Naive thymus-derived CD4-positive, alpha-beta T cell (primary cell): ENCODE measurements around the gene CTNNA3. TPM values are rescaled to one million over a fixed set of nuclear protein-coding genes. Genes with fewer than 3 reads are reported as not detected.

ENCODE experiments used
- ATAC-seq: fragments of 150-1000 bp; cut with Tn5 transposase; 2 replicates; pipeline ENCODE4 v1.10.0; 2021; ENCODE audit warnings: mild to moderate bottlenecking, moderate library complexity
- CTCF ChIA-PET: fragments of 350-600 bp; sonication (Branson Sonifier 250); formaldehyde crosslinking; loops from one replicate; lab custom pipeline; 2021; ENCODE audit warnings: antibody characterized with exemption; lab: Charles Lee
- POLR2A ChIA-PET: fragments of 350-600 bp; sonication (Branson Sonifier 250); formaldehyde crosslinking; loops from one replicate; lab custom pipeline; 2021; ENCODE audit warnings: antibody characterized with exemption, inconsistent platforms; lab: Charles Lee
- DNase-seq, 9 donors: peaks; one replicate each; pipeline versions ENCODE4 v3.0.0 to v3.0.0-alpha.2; 2020 to 2022; ENCODE audit warnings: mixed read lengths in 1 of 9
- H3K27ac ChIP-seq: one replicate; pipeline ENCODE4 v1.7.0; 2013; ENCODE audit warnings: mild to moderate bottlenecking, low read depth, low read length, moderate library complexity
- H3K27me3 ChIP-seq, 2 donors: one replicate each; pipeline ENCODE4 v1.7.0; 2013; ENCODE audit warnings: low read length in 2 of 2, mild to moderate bottlenecking in 2 of 2, moderate library complexity in 2 of 2; ENCODE audit not compliant: control insufficient read depth in 2 of 2, insufficient read depth in 2 of 2
- H3K36me3 ChIP-seq, 3 experiments: 1 replicate in 2 of 3; 2 replicates in 1 of 3; pipeline ENCODE4 v1.7.0; 2013; ENCODE audit warnings: low read length in 3 of 3, mild to moderate bottlenecking in 3 of 3, moderate library complexity in 1 of 3; ENCODE audit not compliant: insufficient read depth in 3 of 3, control insufficient read depth in 2 of 3
- H3K4me1 ChIP-seq, 2 donors: one replicate each; pipeline ENCODE4 v1.7.0; 2013; ENCODE audit warnings: low read length in 2 of 2, mild to moderate bottlenecking in 2 of 2, moderate library complexity in 1 of 2; ENCODE audit not compliant: control insufficient read depth in 2 of 2, insufficient read depth in 2 of 2
- H3K4me3 ChIP-seq: 2 replicates; pipeline ENCODE4 v1.7.0; 2013; ENCODE audit warnings: mild to moderate bottlenecking, low read length
- H3K9me3 ChIP-seq, 3 experiments: 1 replicate in 2 of 3; 2 replicates in 1 of 3; pipeline ENCODE4 v1.7.0; 2013; ENCODE audit warnings: low read length in 3 of 3; ENCODE audit not compliant: control insufficient read depth in 2 of 3
- H3K27ac Mint-ChIP-seq, 9 donors: one replicate each; pipeline ENCODE4 v1.8.0; 2020 to 2022; ENCODE audit warnings: mixed read lengths in 9 of 9, mild to moderate bottlenecking in 8 of 9, moderate library complexity in 5 of 9, inconsistent platforms in 2 of 9
- H3K27me3 Mint-ChIP-seq, 5 donors: one replicate each; pipeline ENCODE4 v1.8.0; 2021 to 2022; ENCODE audit warnings: mixed read lengths in 5 of 5, mild to moderate bottlenecking in 1 of 5
- H3K36me3 Mint-ChIP-seq, 5 donors: one replicate each; pipeline ENCODE4 v1.8.0; 2020 to 2022; ENCODE audit warnings: mixed read lengths in 5 of 5, mild to moderate bottlenecking in 3 of 5, inconsistent platforms in 1 of 5
- H3K4me1 Mint-ChIP-seq, 7 donors: one replicate each; pipeline ENCODE4 v1.8.0; 2020 to 2022; ENCODE audit warnings: mixed read lengths in 7 of 7, mild to moderate bottlenecking in 3 of 7, inconsistent platforms in 1 of 7
- H3K4me3 Mint-ChIP-seq, 10 donors: one replicate each; pipeline ENCODE4 v1.8.0; 2020 to 2022; ENCODE audit warnings: mild to moderate bottlenecking in 10 of 10, mixed read lengths in 10 of 10, moderate library complexity in 6 of 10, inconsistent platforms in 2 of 10
- H3K9me3 Mint-ChIP-seq, 11 donors: one replicate each; pipeline ENCODE4 v1.8.0; 2020 to 2022; ENCODE audit warnings: mixed read lengths in 11 of 11, mild to moderate bottlenecking in 4 of 11, inconsistent platforms in 1 of 11, moderate library complexity in 1 of 11
- intact Hi-C, 2 donors: fragments of 100-400 bp; cut with micrococcal nuclease; formaldehyde crosslinking; loops; one replicate each; pipeline ENCODE4 v1.15.1; 2023
- polyA plus RNA-seq, 2 donors: library from polyadenylated mRNA; unstranded; fragments of 300-500 nt; fragmentation: Illumina TruSeq; gene quantifications; one replicate each; pipeline ENCODE4 v1.2.3, GENCODE V29; 2021
- total RNA-seq, 6 experiments: library from RNA in 5 of 6; stranded (reverse) in 5 of 6; gene quantifications; 1 replicate in 5 of 6; 2 replicates in 1 of 6; pipeline ENCODE4 v1.2.3 and lab custom pipeline; 2021 to 2026

CTNNA3 gene
- total and polyA plus RNA-seq, 7 experiments from 2014 or later: 0.43 to 0.84 (median 0.71) TPM; not detected in 2

- Mint-ChIP-seq H3K27me3 (peaks cover 0 to 11% (median 0%) of the 10 kb centered on the region in 5 donors), H3K27ac (no peak overlapping the region), H3K9me3 (peaks cover 0 to 5% (median 0%) of the 10 kb centered on the region in 11 donors), H3K36me3 (no peaks in the 10 kb centered on the region), H3K4me3 (no peak overlapping the region), H3K4me1 (no peaks in the 10 kb centered on the region)
- Histone ChIP-seq H3K36me3 (no peaks in the 10 kb centered on the region), H3K4me1 (no peaks in the 10 kb centered on the region), H3K27ac (no peak overlapping the region), H3K9me3 (no peaks in the 10 kb centered on the region), H3K27me3 (no peaks in the 10 kb centered on the region), H3K4me3 (no peak overlapping the region)
- ChIA-PET POLR2A (no interaction called here), CTCF (no interaction called here)
- ATAC-seq: no peak
- no peak for DNase-seq
- intact Hi-C loops: no loop called here
Measured at GRCh38 chr10:66941491-66941890, 754.5 kb downstream of the CTNNA3 start.

- Histone ChIP-seq H3K4me1 (no peaks in the 10 kb centered on the region), H3K27me3 (no peaks in the 10 kb centered on the region), H3K9me3 (no peaks in the 10 kb centered on the region), H3K4me3 (no peak overlapping the region), H3K36me3 (no peaks in the 10 kb centered on the region), H3K27ac (no peak overlapping the region)
- Mint-ChIP-seq H3K27me3 (peaks cover 0 to 11% (median 0%) of the 10 kb centered on the region in 5 donors), H3K4me1 (no peaks in the 10 kb centered on the region), H3K36me3 (no peaks in the 10 kb centered on the region), H3K27ac (no peak overlapping the region), H3K9me3 (peaks cover 0 to 5% (median 0%) of the 10 kb centered on the region in 11 donors), H3K4me3 (no peak overlapping the region)
- intact Hi-C loops: no loop called here
- POLR2A ChIA-PET: no interaction called here
- no peak for ATAC-seq
- DNase-seq: no peak
- CTCF ChIA-PET: no interaction called here
Measured at GRCh38 chr10:66940965-66941364, 755.0 kb downstream of the CTNNA3 start.

DNA sequence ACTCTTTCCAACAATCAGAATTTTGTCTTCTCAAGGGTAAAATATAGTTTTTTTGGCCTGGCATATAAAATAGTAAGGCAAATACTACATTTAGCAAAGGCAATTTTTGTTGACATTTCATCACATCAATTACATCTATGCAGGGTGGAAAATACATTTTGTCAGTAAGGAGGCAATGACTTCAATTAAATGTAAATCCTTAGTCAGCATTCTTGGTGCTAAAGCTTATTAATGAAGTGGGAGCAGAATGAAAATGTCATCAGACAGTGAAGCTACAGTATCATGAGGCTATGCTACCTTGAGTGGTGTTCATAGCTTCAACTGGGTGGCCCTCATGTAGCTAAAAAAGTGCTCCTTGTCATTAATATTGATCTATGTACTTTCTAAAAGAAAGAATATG, 761.3 kb downstream of the CTNNA3 start:
- no peaks in the 10 kb centered on the region for H3K9me3 ChIP-seq
- DNase-seq (no peak), ATAC-seq (no peak)
- Mint-ChIP-seq H3K4me3 (no peak overlapping the region), H3K27ac (no peak overlapping the region), H3K4me1 (no peaks in the 10 kb centered on the region), H3K27me3 (peaks cover 2 to 21% (median 9%) of the 10 kb centered on the region in 5 donors), H3K36me3 (no peaks in the 10 kb centered on the region), H3K9me3 (peaks cover 0 to 1% (median 0%) of the 10 kb centered on the region in 11 donors)
- ChIA-PET POLR2A (no interaction called here), CTCF (no interaction called here)
- intact Hi-C loops: loop anchor here in 1 of 2 donors (10.0 kb wide), 1 partner anchor 590 kb away; no protein-coding TSS in a partner anchor
- H3K36me3 ChIP-seq: no peaks in the 10 kb centered on the region
- H3K4me1 ChIP-seq: no peaks in the 10 kb centered on the region
- H3K27ac ChIP-seq: no peak overlapping the region
- no peaks in the 10 kb centered on the region for H3K27me3 ChIP-seq
- H3K4me3 ChIP-seq: no peak overlapping the region

- DNase-seq (no peak), ATAC-seq (no peak)
- Mint-ChIP-seq H3K9me3 (peaks cover 0 to 2% (median 0%) of the 10 kb centered on the region in 11 donors), H3K4me1 (peaks cover 0 to 8% (median 0%) of the 10 kb centered on the region in 7 donors), H3K27ac (no peak overlapping the region), H3K36me3 (no peaks in the 10 kb centered on the region), H3K27me3 (peaks cover 22 to 47% (median 35%) of the 10 kb centered on the region in 5 donors), H3K4me3 (no peak overlapping the region)
- Histone ChIP-seq H3K27me3 (no peaks in the 10 kb centered on the region), H3K9me3 (no peaks in the 10 kb centered on the region), H3K4me1 (no peaks in the 10 kb centered on the region), H3K36me3 (no peaks in the 10 kb centered on the region), H3K4me3 (no peak overlapping the region), H3K27ac (no peak overlapping the region)
- CTCF ChIA-PET: no interaction called here
- POLR2A ChIA-PET: no interaction called here
- intact Hi-C loops: loop anchor here in 1 of 2 donors (1.0 to 10.0 kb wide), 3 partner anchors 593 to 849 kb away; no protein-coding TSS in a partner anchor
Measured at GRCh38 chr10:66931949-66932343, 764.0 kb downstream of the CTNNA3 start.

GRCh38 chr10:66931340-66931948, 764.6 kb downstream of the CTNNA3 start:
- Histone ChIP-seq H3K4me3 (no peak overlapping the region), H3K4me1 (no peaks in the 10 kb centered on the region), H3K36me3 (no peaks in the 10 kb centered on the region), H3K27ac (no peak overlapping the region), H3K27me3 (no peaks in the 10 kb centered on the region), H3K9me3 (no peaks in the 10 kb centered on the region)
- H3K27me3 Mint-ChIP-seq: peaks cover 22 to 47% (median 36%) of the 10 kb centered on the region in 5 donors
- H3K36me3 Mint-ChIP-seq: no peaks in the 10 kb centered on the region
- peaks cover 0 to 2% (median 0%) of the 10 kb centered on the region in 11 donors for H3K9me3 Mint-ChIP-seq
- no peak overlapping the region for H3K4me3 Mint-ChIP-seq
- CTCF ChIA-PET: no interaction called here
- intact Hi-C loops: loop anchor here in 1 of 2 donors (1.0 to 10.0 kb wide), 3 partner anchors 593 to 849 kb away; no protein-coding TSS in a partner anchor
- DNase-seq (no peak), ATAC-seq (no peak)
- no peak overlapping the region for H3K27ac Mint-ChIP-seq
- peaks cover 0 to 8% (median 0%) of the 10 kb centered on the region in 7 donors for H3K4me1 Mint-ChIP-seq
- POLR2A ChIA-PET: no interaction called here

- CTCF ChIA-PET: no interaction called here
- Mint-ChIP-seq H3K36me3 (no peaks in the 10 kb centered on the region), H3K4me1 (peaks cover 0 to 8% (median 0%) of the 10 kb centered on the region in 7 donors), H3K4me3 (no peak overlapping the region), H3K27me3 (peaks cover 29 to 52% (median 45%) of the 10 kb centered on the region in 5 donors), H3K27ac (no peak overlapping the region), H3K9me3 (peaks cover 0 to 2% (median 0%) of the 10 kb centered on the region in 11 donors)
- Histone ChIP-seq H3K27ac (no peak overlapping the region), H3K4me1 (no peaks in the 10 kb centered on the region), H3K36me3 (no peaks in the 10 kb centered on the region), H3K4me3 (no peak overlapping the region), H3K9me3 (no peaks in the 10 kb centered on the region), H3K27me3 (no peaks in the 10 kb centered on the region)
- POLR2A ChIA-PET: no interaction called here
- ATAC-seq (no peak), DNase-seq (no peak)
- intact Hi-C loops: no loop called here
Measured at GRCh38 chr10:66929375-66929774, 766.6 kb downstream of the CTNNA3 start.

GRCh38 chr10:66928776-66929175, 767.2 kb downstream of the CTNNA3 start:
- H3K36me3 ChIP-seq: no peaks in the 10 kb centered on the region
- no peak for ATAC-seq
- peaks cover 0 to 2% (median 0%) of the 10 kb centered on the region in 11 donors for H3K9me3 Mint-ChIP-seq
- peaks cover 0 to 8% (median 0%) of the 10 kb centered on the region in 7 donors for H3K4me1 Mint-ChIP-seq
- no peaks in the 10 kb centered on the region for H3K4me1 ChIP-seq
- DNase-seq: no peak
- no peak overlapping the region for H3K4me3 ChIP-seq
- no peaks in the 10 kb centered on the region for H3K9me3 ChIP-seq
- H3K4me3 Mint-ChIP-seq: no peak overlapping the region
- H3K27me3 ChIP-seq: no peaks in the 10 kb centered on the region
- intact Hi-C loops: no loop called here
- H3K27ac ChIP-seq: no peak overlapping the region
- POLR2A ChIA-PET: no interaction called here
- H3K27me3 Mint-ChIP-seq: peaks cover 26 to 47% (median 45%) of the 10 kb centered on the region in 5 donors
- no peaks in the 10 kb centered on the region for H3K36me3 Mint-ChIP-seq
- H3K27ac Mint-ChIP-seq: no peak overlapping the region
- CTCF ChIA-PET: no interaction called here
